Right lung (tissue), 5 donors: Measurements from ENCODE around the gene PF4V1. TPM values are rescaled to one million over a fixed set of nuclear protein-coding genes. Genes with fewer than 3 reads are reported as not detected.
"Not testable (repeated sequence)": the region's sequence is repeated elsewhere in the genome, so short reads cannot be mapped to it uniquely, and the experiment has no call there.

Experiments
- DNase-seq, 2 donors: peaks; one replicate each; pipeline ENCODE4 v3.0.0-alpha.2; 2013
- polyA plus RNA-seq, 5 donors: library from polyadenylated mRNA; unstranded; fragments of 120-200 nt; gene quantifications; one replicate each; pipeline versions ENCODE4 v1.2.1 to v1.2.3, GENCODE V29; 2013; ENCODE audit warnings: inconsistent platforms in 1 of 5, low replicate concordance in 1 of 5; ENCODE audit not compliant: insufficient read length in 5 of 5, insufficient read depth in 1 of 5

The PF4V1 gene
- polyA plus RNA-seq, 5 donors, result 0.52 to 2.3 (median 0.74) TPM; not detected in 1

GRCh38 chr4:73870260-73870659 lies 17.2 kb downstream of the PF4V1 start:
- no peak for DNase-seq

DNA sequence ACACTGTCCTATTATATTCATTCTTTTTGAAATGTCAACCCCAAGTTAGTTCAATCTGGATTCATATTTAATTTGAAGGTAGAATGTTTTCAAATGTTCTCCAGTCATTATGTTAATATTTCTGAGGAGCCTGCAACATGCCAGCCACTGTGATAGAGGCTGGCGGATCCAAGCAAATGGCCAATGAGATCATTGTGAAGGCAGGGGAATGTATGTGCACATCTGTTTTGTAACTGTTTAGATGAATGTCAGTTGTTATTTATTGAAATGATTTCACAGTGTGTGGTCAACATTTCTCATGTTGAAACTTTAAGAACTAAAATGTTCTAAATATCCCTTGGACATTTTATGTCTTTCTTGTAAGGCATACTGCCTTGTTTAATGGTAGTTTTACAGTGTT lies 17.7 kb downstream of the PF4V1 start:
- no peak for DNase-seq

DNA sequence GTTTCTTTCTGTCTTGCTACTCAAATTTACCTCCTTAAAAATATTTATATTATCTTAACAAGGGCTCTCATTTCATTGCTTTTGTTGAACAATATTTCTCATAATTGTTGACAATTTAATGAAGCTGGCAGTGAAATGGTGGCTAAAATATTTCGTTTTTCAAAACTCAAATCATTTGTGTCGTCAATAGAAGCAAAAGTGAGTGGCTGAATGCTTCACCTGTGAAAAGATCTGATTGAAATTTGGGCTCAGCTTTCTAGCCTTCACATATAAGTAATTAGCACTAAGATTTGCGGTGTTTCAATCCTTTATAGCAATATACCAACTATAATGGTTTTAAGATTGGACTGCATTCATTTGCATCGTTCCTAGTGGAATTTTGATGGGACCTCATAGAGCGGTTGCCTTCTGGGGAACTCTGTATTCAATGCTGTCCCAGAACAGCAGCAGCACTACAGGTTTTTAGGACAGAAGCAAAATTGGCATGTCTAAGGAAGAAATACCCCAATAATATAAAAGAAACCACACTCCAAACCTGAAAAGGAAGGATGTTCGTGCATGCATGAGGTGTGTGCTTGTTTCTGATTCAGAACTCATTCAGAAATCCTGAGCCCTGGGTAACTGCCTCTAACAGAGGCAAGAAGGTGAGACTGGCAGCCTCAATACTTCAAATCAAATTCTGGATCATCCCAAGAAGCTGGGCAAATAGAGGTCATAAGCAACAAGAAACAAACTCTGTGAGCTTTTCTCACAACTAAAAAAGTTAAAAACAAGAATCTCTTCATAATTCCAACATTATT lies 18.6 kb downstream of the PF4V1 start:
- no peak for DNase-seq

DNA sequence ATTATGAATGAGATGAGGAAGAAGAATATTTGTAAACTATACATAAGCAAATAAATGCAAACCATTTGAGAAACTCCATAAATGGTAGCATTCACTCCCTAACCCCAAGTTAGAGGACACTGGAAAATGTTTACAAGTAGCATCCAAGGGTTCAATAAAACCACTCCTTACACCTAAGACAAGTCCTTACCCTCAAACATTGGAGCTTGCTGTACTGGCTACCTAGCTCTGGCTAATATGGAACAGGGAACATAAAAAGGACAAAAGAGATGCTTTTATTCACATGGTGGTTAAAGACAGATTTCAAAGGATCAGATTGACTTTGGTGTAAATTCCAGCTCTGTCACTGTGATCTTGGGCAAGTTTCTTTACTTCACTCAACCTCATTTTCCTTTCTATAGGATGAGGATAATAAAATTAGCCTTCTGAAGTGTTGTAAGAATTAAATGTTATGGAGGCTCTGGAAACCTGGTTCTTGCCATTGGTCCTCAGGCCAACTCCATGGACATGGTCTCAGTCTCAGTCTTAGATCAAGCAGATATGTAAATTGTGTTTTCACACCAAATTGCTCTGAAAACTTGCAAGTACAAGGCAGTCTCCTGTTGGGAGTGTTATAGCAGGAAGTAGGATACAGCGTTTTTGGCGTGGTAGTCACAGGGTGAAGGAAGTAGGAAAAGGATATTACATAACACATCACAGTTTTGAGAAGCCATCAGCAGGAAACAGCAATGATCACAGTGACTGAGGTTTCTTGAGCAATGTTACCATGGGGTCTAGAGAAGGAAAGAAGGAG lies 19.4 kb downstream of the PF4V1 start:
- no peak for DNase-seq

DNA sequence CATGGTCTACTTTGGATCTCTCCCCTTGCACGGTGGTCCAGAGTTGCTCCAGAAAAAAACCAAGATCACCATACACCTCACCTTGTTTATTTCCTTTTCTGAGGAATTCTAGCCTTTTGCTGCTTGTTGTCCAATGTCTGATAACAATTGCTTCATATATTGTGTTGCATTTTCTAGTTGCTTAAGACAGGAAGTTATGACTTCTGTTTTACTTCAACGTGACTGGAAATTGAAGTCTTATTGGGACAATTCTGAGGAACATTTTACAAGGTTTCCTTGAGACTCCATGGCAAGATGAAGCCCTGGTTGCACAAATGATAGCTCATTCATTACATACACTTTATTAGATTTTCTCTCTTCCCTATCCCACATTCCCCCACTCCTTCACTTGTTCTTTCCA lies 21.3 kb downstream of the PF4V1 start:
- no peak for DNase-seq

- no peak for DNase-seq
Observed at GRCh38 chr4:73875401-73875800, 22.3 kb downstream of the PF4V1 start.

- DNase-seq, result no peak
Observed at GRCh38 chr4:73883306-73883705, 30.2 kb downstream of the PF4V1 start.

GRCh38 chr4:73885574-73886267 lies 32.6 kb downstream of the PF4V1 start:
- DNase-seq, result no peak

GRCh38 chr4:73891326-73891725 lies 38.2 kb downstream of the PF4V1 start:
- DNase-seq, result no peak

DNA sequence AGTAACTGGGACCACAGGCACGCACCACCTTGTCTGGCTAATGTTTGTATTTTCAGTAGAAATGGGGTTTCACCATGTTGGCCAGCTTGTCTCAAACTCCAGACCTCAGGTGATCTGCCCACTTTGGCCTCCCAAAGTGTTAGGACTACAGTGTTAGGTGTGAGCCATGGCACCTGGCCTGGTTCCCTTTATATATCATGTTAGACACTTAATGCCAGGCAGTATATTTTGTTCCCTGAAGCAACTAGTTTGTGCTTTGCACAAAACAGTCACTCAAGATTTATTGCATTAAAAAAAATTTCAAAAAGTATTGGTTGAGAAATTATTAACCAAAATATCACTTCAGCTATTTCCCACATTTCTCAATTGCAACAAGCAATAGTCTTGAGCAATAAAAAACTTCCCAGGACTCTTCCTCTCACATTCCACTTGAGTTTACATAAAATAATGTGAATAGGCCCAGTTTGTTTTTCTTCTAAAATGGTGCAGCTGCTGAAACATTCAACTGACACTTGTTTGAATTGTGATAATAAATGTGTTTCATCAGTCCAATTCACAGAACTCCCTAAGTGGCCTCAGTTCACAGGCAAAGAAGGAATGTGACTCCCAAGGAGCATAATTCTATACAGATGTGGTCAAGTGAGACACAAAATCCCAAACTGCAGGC lies 38.8 kb downstream of the PF4V1 start:
- no peak for DNase-seq

DNA sequence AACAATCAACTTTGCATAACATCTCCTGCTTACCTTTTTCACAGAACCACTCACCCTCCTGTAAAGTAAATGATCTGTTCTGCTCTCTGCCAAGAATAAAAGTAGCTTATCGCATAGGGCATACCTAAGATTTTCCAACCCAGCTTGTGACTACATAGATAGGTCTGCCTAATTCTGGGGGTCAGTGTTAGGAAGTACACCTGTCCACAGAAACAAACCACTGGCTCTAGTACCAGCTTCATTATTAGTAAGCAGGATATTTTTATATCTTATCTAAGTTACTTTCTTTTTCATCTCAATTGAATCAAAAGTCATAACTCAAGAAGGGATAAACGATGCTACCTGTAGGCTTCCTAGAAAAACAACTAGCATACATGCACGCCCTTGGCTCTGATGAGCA lies 39.9 kb downstream of the PF4V1 start:
- no peak for DNase-seq

GRCh38 chr4:73894001-73894400 lies 40.9 kb downstream of the PF4V1 start:
- DNase-seq, result no peak

DNA sequence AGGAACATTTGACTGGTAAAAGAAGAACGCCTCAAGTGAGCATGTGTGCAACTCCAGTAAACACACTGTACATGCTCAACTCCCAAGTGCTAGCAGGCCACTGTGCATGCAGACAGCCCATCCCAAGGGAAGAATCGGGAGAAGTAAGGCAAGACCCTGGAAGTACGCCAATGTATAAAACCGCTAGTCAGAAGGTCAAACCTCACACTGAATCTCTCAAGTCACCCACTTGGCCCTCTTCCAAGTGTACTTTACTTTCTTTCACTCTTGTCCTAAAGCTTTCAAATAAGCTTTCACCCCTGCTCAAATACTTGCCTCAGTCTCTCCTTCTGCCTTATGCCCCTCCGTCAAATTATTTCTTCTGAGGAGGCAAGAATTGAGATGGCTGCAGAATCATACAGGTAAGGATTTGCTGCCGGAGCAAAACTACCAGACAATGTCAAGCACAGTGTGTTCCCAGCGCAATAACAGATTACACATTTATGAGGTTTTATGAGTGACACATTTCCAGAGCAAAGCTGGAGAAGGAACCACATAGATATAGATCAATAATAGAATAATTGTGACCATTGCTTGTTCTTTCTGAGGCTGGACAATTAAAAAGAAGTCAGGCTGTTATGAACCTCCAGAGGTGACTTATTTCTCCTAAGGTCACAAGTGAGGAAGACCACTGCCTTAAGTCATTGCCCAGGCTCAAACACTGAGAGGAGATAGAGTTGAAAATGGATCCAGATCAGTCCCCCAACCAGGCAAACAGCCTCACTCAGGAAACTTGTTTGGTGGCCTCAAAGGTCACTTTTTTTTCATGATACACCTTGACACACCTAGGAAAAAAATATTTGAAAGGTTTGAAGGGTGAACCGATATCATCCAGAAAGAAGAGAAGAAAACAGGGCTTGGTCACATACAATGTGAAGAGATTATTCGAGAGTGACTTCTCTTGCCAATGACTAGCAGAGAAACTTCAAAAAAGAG lies 42.4 kb downstream of the PF4V1 start:
- no peak for DNase-seq

- DNase-seq, result no peak
Observed at GRCh38 chr4:73896416-73896815, 43.3 kb downstream of the PF4V1 start.

DNA sequence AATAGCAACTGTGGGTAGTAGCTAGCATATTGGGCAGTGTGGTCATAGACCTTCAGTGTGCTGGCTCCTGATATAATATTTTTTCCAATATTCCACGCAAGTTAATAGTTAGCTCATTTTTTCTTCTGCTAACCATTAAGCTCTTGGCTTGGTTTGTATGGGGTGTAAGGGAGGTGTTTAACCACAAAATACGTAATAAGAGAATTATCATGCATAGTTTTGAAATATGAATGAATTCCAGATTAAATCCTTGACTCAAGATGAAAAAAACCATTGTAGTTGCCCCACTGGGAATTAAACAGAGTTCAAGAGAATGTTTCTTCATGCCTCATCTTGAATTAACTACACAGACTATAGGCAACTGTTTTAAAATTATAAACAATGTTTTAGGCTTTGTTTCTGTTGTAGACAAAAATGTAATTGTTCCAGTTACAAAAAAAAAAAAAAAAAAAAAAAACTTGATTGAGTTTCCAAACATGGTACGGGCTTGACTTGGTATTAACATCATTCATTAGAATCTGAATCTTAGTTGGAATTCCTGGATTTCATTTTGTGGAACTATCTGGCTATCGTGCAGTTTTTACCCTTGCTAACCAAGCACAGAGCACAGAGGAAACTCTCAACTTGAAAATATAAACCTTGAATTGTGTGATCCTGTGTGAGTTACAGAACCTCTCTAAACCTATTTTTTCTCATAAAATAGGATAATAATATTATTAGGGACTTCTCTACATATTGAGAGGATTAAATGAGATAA lies 44.5 kb downstream of the PF4V1 start:
- DNase-seq, result no peak

DNA sequence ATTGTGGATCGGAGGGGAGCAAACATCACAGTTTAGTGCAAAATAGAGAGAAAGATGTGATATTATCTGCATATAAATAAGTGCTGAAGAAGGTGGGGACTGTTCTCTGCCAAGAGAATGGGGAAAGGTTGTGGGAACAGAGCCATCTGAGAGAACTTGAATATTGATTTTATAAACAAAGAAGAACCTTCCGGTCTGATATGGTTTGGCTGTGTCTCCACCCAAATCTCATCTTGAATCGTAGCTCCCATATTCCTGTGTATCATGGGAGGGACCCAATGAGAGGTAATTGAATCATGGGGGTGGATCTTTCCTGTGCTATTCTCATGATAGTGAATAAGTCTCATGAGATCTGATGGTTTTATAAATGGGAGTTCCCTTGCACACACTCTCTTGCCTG lies 46.2 kb downstream of the PF4V1 start:
- DNase-seq, result not testable (repeated sequence)

- DNase-seq, result no peak
Observed at GRCh38 chr4:73901031-73901430, 47.9 kb downstream of the PF4V1 start.

DNA sequence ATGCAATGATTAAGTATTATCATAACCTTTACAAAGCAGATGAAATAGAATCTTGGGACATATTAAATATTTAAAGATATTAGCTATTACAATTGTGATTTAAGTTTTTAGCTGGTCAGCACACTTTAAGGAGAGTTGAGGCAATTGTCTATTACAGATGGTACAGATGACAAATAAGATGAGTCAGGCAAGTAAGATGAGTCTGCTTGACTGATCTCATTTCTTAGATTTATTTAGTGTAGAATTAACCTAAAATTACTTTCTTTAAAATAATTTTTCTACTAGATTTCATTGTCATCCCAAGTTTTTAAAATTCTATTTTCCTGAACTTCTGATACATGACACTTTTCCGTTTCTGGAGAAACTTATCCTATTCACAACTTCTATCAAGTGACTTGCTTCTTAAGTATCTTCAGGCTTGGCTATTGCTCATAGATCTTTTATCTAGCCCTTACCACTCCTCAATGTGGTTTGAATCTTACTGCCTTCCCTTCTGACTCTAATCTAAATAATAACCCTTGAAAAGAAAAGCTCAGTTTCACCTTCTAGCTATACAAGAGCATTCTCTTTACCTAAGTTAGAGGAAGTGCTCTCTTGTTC lies 49.0 kb downstream of the PF4V1 start:
- no peak for DNase-seq

- DNase-seq, result no peak
Observed at GRCh38 chr4:73902817-73903547, 49.9 kb downstream of the PF4V1 start.
